Prostate gland (tissue), 2 donors: ENCODE results near the gene PEX7.

Source experiments
- CTCF ChIP-seq, 4 experiments: fragments of 200-600 bp in 2 of 4; fragments of 450-650 bp in 2 of 4; sonication (generic) in 2 of 4; IDR thresholded peaks; 1 replicate in 3 of 4; 2 replicates in 1 of 4; pipeline ENCODE4 v1.5.1; 2016 to 2019; ENCODE audit warnings: antibody characterized with exemption in 4 of 4, mild to moderate bottlenecking in 2 of 4, moderate library complexity in 2 of 4
- POLR2A ChIP-seq: fragments of 450-650 bp; IDR thresholded peaks from one replicate; pipeline ENCODE4 v1.6.1; 2016; ENCODE audit warnings: antibody characterized with exemption, mild to moderate bottlenecking
- POLR2AphosphoS5 ChIP-seq: sonication (generic); formaldehyde crosslinking; IDR thresholded peaks from one replicate; pipeline ENCODE4 v1.6.1; 2017; ENCODE audit warnings: antibody characterized with exemption

DNA sequence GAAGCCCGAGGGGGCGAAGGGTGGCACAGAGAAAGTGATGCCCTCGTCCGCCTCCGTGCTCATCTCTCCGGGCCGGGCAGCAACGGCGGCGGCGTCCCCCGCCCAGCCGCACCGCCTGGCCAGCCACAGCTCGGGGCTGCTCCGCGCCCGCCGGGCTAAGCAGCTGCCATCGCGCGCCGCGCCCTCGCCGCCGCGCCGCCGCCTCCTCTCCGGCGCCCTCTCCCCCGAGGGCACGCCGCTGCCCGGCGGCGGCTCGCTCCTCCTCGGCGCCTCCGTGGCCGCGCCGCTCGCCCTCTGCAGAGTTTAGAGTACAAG, 30.3 kb upstream of the PEX7 start:
- no peak for TF ChIP-seq CTCF (IDR thresholded peaks at IDR 0.05)
- TF ChIP-seq POLR2AphosphoS5: no peak
- TF ChIP-seq POLR2A: no peak
